Keratinocyte (primary cell): ENCODE measurements around the gene HSDL1.

Experiments used
- EZH2 ChIP-seq: IDR thresholded peaks from one replicate; pipeline ENCODE4 v1.6.1; 2012; ENCODE audit warnings: inconsistent platforms, mild to moderate bottlenecking, low read length, moderate library complexity
- TF ChIP-seq, protein P1 (sequence below), 3 experiments: IDR thresholded peaks in 1 of 3; conservative IDR thresholded peaks in 1 of 3; optimal IDR thresholded peaks in 1 of 3; 2 replicates in 2 of 3; 3 replicates in 1 of 3; pipeline versions ENCODE3 to v1.5.1; 2011; ENCODE audit warnings: low read length in 3 of 3, mild to moderate bottlenecking in 3 of 3, moderate library complexity in 2 of 3, control low read depth in 1 of 3, inconsistent platforms in 1 of 3; ENCODE audit not compliant: insufficient read depth in 2 of 3; ENCODE audit errors: extremely low read depth in 1 of 3

DNA sequence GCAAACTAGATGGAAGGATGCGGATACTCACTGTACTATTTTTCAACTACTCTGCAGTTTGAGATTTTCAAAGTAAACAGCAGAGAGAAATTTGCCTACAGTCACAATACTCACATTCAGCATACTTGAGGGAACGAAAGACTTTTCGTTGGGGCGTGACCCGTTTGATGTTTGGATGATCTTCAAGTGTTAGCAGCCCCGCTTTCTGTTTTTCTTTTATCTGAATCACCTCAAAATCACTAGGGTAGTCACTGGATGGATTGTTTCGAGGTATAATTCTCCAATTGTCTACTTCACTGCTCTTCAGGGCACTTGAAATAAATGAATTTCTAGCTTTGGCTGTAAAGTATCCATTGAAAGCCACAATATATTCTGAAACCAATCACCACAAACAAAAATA, 46.0 kb downstream of the HSDL1 start:
- TF ChIP-seq, protein P1, sequence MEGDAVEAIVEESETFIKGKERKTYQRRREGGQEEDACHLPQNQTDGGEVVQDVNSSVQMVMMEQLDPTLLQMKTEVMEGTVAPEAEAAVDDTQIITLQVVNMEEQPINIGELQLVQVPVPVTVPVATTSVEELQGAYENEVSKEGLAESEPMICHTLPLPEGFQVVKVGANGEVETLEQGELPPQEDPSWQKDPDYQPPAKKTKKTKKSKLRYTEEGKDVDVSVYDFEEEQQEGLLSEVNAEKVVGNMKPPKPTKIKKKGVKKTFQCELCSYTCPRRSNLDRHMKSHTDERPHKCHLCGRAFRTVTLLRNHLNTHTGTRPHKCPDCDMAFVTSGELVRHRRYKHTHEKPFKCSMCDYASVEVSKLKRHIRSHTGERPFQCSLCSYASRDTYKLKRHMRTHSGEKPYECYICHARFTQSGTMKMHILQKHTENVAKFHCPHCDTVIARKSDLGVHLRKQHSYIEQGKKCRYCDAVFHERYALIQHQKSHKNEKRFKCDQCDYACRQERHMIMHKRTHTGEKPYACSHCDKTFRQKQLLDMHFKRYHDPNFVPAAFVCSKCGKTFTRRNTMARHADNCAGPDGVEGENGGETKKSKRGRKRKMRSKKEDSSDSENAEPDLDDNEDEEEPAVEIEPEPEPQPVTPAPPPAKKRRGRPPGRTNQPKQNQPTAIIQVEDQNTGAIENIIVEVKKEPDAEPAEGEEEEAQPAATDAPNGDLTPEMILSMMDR (optimal IDR thresholded peaks at IDR 0.05 in 1 of 3, IDR thresholded peaks at IDR 0.05 in 1 of 3, conservative IDR thresholded peaks at IDR 0.05 in 1 of 3; ENCODE audit: extremely low read depth in 1 of 3, insufficient read depth in 2 of 3, low read length in 3 of 3) = no peak
- no peak for TF ChIP-seq EZH2
